Peyer's patch (tissue), 4 donors: ENCODE results near the gene MCAT.

Experiments used
- POLR2A ChIP-seq, 2 donors: fragments of 450-650 bp; IDR thresholded peaks; one replicate each; pipeline ENCODE4 v1.5.1; 2017; ENCODE audit warnings: antibody characterized with exemption in 2 of 2, mild to moderate bottlenecking in 2 of 2, moderate library complexity in 2 of 2
- TF ChIP-seq, protein P1 (sequence below), 6 experiments: fragments of 450-650 bp in 4 of 6; fragments of 200-600 bp in 2 of 6; sonication (generic) in 1 of 6; IDR thresholded peaks; one replicate each; pipeline ENCODE4 v1.5.1; 2017 to 2019; ENCODE audit warnings: antibody characterized with exemption in 6 of 6, mild to moderate bottlenecking in 3 of 6, moderate library complexity in 1 of 6

DNA sequence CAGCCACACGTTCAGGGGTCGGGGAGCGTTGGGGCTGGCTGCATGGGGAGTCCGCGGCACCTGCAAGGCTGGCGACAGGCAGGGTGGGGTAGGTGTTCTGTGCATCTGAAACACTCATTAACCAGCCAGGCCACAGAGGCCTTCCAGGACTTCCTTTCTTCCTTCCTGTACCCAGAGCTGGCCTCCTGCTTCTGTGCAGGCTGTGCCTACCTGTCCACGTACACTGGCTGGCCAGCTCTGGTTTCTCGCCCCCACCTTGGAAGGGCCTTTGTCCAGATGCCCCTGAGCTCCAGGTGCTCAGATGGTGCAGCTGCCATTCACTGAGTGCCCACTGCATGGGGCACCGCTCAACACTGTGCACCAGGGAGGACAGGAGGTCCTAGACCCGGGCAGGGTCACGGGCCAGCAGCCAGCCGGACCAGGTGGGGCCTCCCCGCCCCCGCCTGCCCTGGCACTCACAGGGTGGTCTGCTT, 27.9 kb upstream of the MCAT start:
- no peak for TF ChIP-seq POLR2A (IDR thresholded peaks at IDR 0.05)
- TF ChIP-seq, protein P1, sequence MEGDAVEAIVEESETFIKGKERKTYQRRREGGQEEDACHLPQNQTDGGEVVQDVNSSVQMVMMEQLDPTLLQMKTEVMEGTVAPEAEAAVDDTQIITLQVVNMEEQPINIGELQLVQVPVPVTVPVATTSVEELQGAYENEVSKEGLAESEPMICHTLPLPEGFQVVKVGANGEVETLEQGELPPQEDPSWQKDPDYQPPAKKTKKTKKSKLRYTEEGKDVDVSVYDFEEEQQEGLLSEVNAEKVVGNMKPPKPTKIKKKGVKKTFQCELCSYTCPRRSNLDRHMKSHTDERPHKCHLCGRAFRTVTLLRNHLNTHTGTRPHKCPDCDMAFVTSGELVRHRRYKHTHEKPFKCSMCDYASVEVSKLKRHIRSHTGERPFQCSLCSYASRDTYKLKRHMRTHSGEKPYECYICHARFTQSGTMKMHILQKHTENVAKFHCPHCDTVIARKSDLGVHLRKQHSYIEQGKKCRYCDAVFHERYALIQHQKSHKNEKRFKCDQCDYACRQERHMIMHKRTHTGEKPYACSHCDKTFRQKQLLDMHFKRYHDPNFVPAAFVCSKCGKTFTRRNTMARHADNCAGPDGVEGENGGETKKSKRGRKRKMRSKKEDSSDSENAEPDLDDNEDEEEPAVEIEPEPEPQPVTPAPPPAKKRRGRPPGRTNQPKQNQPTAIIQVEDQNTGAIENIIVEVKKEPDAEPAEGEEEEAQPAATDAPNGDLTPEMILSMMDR (IDR thresholded peaks at IDR 0.05): no peak
